Fibroblast of skin of right biceps (primary cell): Measurements from ENCODE around the gene SAP25.
"Not testable (repeated sequence)": the region's sequence is repeated elsewhere in the genome, so short reads cannot be mapped to it uniquely, and the experiment has no call there.

Source experiments
- DNase-seq: peaks from one replicate; pipeline ENCODE4 v3.0.0-alpha.2; 2013

The SAP25 gene

DNA sequence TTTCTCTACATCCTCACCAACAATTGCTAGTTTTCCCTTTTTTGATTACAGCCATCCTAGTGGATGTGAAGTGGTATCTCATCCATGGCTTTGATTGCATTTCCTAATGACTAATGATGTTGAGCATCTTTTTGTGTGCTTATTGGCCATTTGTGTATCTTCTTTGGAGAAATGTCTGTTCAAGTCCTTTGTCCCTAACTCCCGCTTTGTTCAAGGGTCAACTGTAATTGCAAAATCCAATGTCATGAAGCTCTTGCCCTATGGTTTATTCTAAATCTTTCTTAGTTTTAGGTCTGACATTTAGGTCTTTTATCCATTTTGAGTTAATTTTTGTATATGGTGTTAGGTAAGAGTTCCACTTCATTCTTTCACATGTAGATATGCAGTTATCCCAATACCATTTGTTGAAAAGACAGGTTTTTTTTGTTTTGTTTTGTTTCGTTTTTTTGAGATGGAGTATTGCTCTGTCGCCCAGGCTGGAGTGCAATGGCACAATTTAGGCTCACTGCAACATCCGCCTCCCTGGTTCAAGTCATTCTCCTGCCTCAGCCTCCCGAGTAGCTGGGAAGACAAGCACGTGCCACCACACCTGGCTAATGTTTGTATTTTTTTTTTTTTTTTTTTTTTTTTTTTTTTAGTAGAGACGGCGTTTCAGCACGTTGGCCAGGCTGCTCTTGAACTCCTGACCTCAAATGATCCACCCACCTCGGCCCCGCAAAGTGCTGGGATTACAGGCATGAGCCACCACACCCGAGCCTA, 45.4 kb downstream of the SAP25 start:
- DNase-seq, result not testable (repeated sequence)

DNA sequence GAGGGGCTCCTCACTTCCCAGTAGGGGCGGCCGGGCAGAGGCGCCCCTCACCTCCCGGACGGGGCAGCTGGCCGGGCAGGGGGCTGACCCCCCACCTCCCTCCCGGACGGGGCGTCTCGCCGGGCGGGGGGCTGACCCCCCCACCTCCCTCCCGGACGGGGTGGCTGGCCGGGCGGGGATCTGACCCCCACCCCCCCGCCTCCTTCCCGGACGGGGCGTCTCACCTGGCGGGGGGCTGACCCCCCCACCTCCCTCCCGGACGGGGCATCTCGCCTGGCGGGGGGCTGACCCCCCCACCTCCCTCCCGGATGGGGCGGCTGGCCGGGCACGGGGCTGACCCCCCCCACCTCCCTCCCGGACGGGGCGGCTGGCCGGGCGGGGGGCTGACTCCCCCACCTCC, 50.5 kb downstream of the SAP25 start:
- DNase-seq, result not testable (repeated sequence)
